Gastroesophageal sphincter (tissue), 4 donors: ENCODE data around the gene SHOX. TPM values are rescaled to one million over a fixed set of nuclear protein-coding genes. Genes with fewer than 3 reads are reported as not detected.

ENCODE experiments used
- ATAC-seq: fragments of 150-250 bp; one replicate; pipeline ENCODE4 v1.9.1; 2016; ENCODE audit warnings: mild to moderate bottlenecking, moderate library complexity
- H3K27ac ChIP-seq, 4 donors: fragments of 200-600 bp; sonication (generic) in 3 of 4; 1 replicate in 3 of 4; 2 replicates in 1 of 4; pipeline ENCODE4 v1.5.1; 2016 to 2019
- H3K27me3 ChIP-seq: fragments of 200-600 bp; sonication (generic); one replicate; pipeline ENCODE4 v1.5.1; 2019
- H3K36me3 ChIP-seq, 2 donors: fragments of 200-600 bp; sonication (generic); one replicate each; pipeline ENCODE4 v1.5.1; 2019; ENCODE audit warnings: control low read depth in 1 of 2
- H3K4me1 ChIP-seq, 3 donors: fragments of 200-600 bp; sonication (generic); 1 replicate in 2 of 3; 2 replicates in 1 of 3; pipeline ENCODE4 v1.5.1; 2016 to 2019; ENCODE audit warnings: control low read depth in 2 of 3
- H3K4me3 ChIP-seq, 2 donors: fragments of 200-600 bp; sonication (generic); one replicate each; pipeline ENCODE4 v1.5.1; 2019; ENCODE audit warnings: mild to moderate bottlenecking in 1 of 2, moderate library complexity in 1 of 2
- H3K9me3 ChIP-seq, 3 donors: fragments of 200-600 bp; sonication (generic); one replicate each; pipeline ENCODE4 v1.5.1; 2017 to 2019; ENCODE audit warnings: control low read depth in 2 of 3
- EP300 ChIP-seq: sonication (generic); formaldehyde crosslinking; IDR thresholded peaks from one replicate; pipeline ENCODE4 v1.6.1; 2017; ENCODE audit warnings: antibody characterized with exemption, mild to moderate bottlenecking
- POLR2A ChIP-seq, 2 donors: fragments of 450-650 bp; IDR thresholded peaks; one replicate each; pipeline ENCODE4 v1.6.1; 2017; ENCODE audit warnings: antibody characterized with exemption in 2 of 2, mild to moderate bottlenecking in 2 of 2, moderate library complexity in 1 of 2
- POLR2AphosphoS5 ChIP-seq: sonication (generic); formaldehyde crosslinking; IDR thresholded peaks from one replicate; pipeline ENCODE4 v1.6.1; 2017; ENCODE audit warnings: antibody characterized with exemption
- WGBS, 2 donors: methylation state at CpG; one replicate each; pipeline ENCODE4 v1.1.5; 2018; ENCODE audit warnings: low coverage in 1 of 2; 5-methylcytosine and 5-hydroxymethylcytosine counted together
- total RNA-seq, 4 donors: library from RNA; depleted of rRNA; stranded (reverse); fragments of >200 nt; gene quantifications; one replicate each; pipeline ENCODE4 v1.1.0, GENCODE V29; 2016
- TF ChIP-seq, protein P1 (sequence below), 4 experiments: fragments of 200-600 bp in 2 of 4; fragments of 450-650 bp in 2 of 4; sonication (generic) in 1 of 4; IDR thresholded peaks; one replicate each; pipeline ENCODE4 v1.5.1; 2017 to 2019; ENCODE audit warnings: antibody characterized with exemption in 4 of 4, mild to moderate bottlenecking in 2 of 4, moderate library complexity in 2 of 4

The SHOX gene
- total RNA-seq, 4 donors from 2014 or later: not detected

GRCh38 chrX:637660-638481 is 7.3 kb downstream of the SHOX start:
- no peak overlapping the region for H3K4me3 ChIP-seq

GRCh38 chrX:638482-639131 is 8.0 kb downstream of the SHOX start:
- ATAC-seq: no peak
- Histone ChIP-seq H3K36me3 (no peaks in the 10 kb centered on the region), H3K27me3 (peaks cover 91% of the 10 kb centered on the region), H3K27ac (no peak overlapping the region), H3K9me3 (no peaks in the 10 kb centered on the region), H3K4me3 (no peak overlapping the region), H3K4me1 (peaks cover 0 to 11% (median 0%) of the 10 kb centered on the region in 3 donors)
- 7 to 30% methylated on average over 2 to 5 of the region's 18 CpGs for WGBS, 2 donors
- TF ChIP-seq, protein P1, sequence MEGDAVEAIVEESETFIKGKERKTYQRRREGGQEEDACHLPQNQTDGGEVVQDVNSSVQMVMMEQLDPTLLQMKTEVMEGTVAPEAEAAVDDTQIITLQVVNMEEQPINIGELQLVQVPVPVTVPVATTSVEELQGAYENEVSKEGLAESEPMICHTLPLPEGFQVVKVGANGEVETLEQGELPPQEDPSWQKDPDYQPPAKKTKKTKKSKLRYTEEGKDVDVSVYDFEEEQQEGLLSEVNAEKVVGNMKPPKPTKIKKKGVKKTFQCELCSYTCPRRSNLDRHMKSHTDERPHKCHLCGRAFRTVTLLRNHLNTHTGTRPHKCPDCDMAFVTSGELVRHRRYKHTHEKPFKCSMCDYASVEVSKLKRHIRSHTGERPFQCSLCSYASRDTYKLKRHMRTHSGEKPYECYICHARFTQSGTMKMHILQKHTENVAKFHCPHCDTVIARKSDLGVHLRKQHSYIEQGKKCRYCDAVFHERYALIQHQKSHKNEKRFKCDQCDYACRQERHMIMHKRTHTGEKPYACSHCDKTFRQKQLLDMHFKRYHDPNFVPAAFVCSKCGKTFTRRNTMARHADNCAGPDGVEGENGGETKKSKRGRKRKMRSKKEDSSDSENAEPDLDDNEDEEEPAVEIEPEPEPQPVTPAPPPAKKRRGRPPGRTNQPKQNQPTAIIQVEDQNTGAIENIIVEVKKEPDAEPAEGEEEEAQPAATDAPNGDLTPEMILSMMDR (IDR thresholded peaks at IDR 0.05): no peak
- TF ChIP-seq POLR2A (IDR thresholded peaks at IDR 0.05) (no peak), POLR2AphosphoS5 (no peak), EP300 (no peak)

More at GRCh38 chrX:637660-638481, 7.3 kb downstream of the SHOX start:
- no peaks in the 10 kb centered on the region for H3K9me3 ChIP-seq
- H3K27me3 ChIP-seq: peaks cover 91% of the 10 kb centered on the region
- TF ChIP-seq POLR2AphosphoS5 (no peak), POLR2A (IDR thresholded peaks at IDR 0.05) (no peak), EP300 (no peak)
- TF ChIP-seq, protein P1 (IDR thresholded peaks at IDR 0.05): no peak
- peaks cover 0 to 11% (median 0%) of the 10 kb centered on the region in 3 donors for H3K4me1 ChIP-seq
- WGBS, 2 donors: 2% methylated on average over 21 to 27 of the region's 29 CpGs
- H3K27ac ChIP-seq: no peak overlapping the region
- no peaks in the 10 kb centered on the region for H3K36me3 ChIP-seq
- ATAC-seq: no peak

GRCh38 chrX:639151-639550 is 8.6 kb downstream of the SHOX start:
- no peak overlapping the region for H3K4me3 ChIP-seq
- TF ChIP-seq, protein P1 (IDR thresholded peaks at IDR 0.05): no peak
- TF ChIP-seq POLR2A (IDR thresholded peaks at IDR 0.05): no peak
- TF ChIP-seq POLR2AphosphoS5: no peak
- TF ChIP-seq EP300: no peak
- peaks cover 0 to 14% (median 0%) of the 10 kb centered on the region in 3 donors for H3K4me1 ChIP-seq
- ATAC-seq: no peak
- no peaks in the 10 kb centered on the region for H3K36me3 ChIP-seq
- H3K27ac ChIP-seq: no peak overlapping the region
- H3K9me3 ChIP-seq: no peaks in the 10 kb centered on the region
- peaks cover 91% of the 10 kb centered on the region for H3K27me3 ChIP-seq
- 0% methylated on average over 8 of the region's 9 CpGs; no CpG with 5 or more reads in 1 of the 2 donors for WGBS, 2 donors

DNA sequence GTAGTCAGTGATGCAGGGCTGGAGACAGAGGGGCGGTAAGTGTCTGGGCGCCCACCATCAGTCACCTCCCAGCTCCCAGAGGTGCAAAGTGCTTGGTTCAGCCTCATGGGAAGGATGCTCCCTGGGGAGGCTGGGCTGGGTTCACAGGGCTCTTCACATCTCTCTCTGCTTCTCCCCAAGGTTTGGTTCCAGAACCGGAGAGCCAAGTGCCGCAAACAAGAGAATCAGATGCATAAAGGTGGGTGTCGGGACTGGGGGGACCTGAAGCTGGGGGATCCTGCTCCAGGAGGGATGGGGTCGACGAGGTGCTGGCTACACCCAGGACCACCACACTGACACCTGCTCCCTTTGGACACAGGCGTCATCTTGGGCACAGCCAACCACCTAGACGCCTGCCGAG is 10.1 kb downstream of the SHOX start:
- TF ChIP-seq POLR2AphosphoS5 (no peak), EP300 (no peak), POLR2A (IDR thresholded peaks at IDR 0.05) (no peak)
- TF ChIP-seq, protein P1 (IDR thresholded peaks at IDR 0.05): no peak
- H3K27ac ChIP-seq: no peak overlapping the region
- H3K27me3 ChIP-seq: peaks cover 91% of the 10 kb centered on the region
- ATAC-seq: no peak
- H3K4me3 ChIP-seq: no peak overlapping the region
- no peaks in the 10 kb centered on the region for H3K36me3 ChIP-seq
- WGBS, 2 donors: 9 to 11% methylated on average over 3 of the region's 10 CpGs
- H3K4me1 ChIP-seq: peaks cover 0 to 23% (median 0%) of the 10 kb centered on the region in 3 donors
- no peaks in the 10 kb centered on the region for H3K9me3 ChIP-seq
